ENCODE measurements around the gene OR2G2. TPM values are rescaled to one million over a fixed set of nuclear protein-coding genes. Genes with fewer than 3 reads are reported as not detected.
A peak's percentile ranks its signal among the peaks of the same experiment; 100 is the strongest.

OR2G2 gene
- total RNA-seq, 1 donor from 2014 or later = not detected

- DNase-seq (ENCODE audit: low spot score) = no peak
- no peaks in the 10 kb centered on the region for H3K27me3 Mint-ChIP-seq (ENCODE audit: unreplicated experiment)
- H3K27ac Mint-ChIP-seq (ENCODE audit: unreplicated experiment) = no peak overlapping the region
- no peaks in the 10 kb centered on the region for H3K36me3 Mint-ChIP-seq (ENCODE audit: low read depth, unreplicated experiment)
- no peak for TF ChIP-seq CTCF (IDR thresholded peaks at IDR 0.05; ENCODE audit: unreplicated experiment)
- H3K4me1 Mint-ChIP-seq (ENCODE audit: unreplicated experiment) = no peaks in the 10 kb centered on the region
- H3K9me3 Mint-ChIP-seq (ENCODE audit: unreplicated experiment) = no peaks in the 10 kb centered on the region
- H3K4me3 Mint-ChIP-seq (ENCODE audit: unreplicated experiment) = no peak overlapping the region
Observed at GRCh38 chr1:247561711-247562110, 26.4 kb upstream of the OR2G2 start.

- Mint-ChIP-seq H3K27me3 (ENCODE audit: unreplicated experiment) (no peaks in the 10 kb centered on the region), H3K36me3 (ENCODE audit: low read depth, unreplicated experiment) (no peaks in the 10 kb centered on the region), H3K27ac (ENCODE audit: unreplicated experiment) (no peak overlapping the region), H3K4me3 (ENCODE audit: unreplicated experiment) (no peak overlapping the region), H3K9me3 (ENCODE audit: unreplicated experiment) (no peaks in the 10 kb centered on the region), H3K4me1 (ENCODE audit: unreplicated experiment) (no peaks in the 10 kb centered on the region)
- no peak for TF ChIP-seq CTCF (IDR thresholded peaks at IDR 0.05; ENCODE audit: unreplicated experiment)
- DNase-seq (ENCODE audit: low spot score) = no peak
Observed at GRCh38 chr1:247562198-247562597, 26.0 kb upstream of the OR2G2 start.

- H3K27me3 Mint-ChIP-seq (ENCODE audit: unreplicated experiment) = no peaks in the 10 kb centered on the region
- H3K27ac Mint-ChIP-seq (ENCODE audit: unreplicated experiment) = no peak overlapping the region
- no peak for TF ChIP-seq CTCF (IDR thresholded peaks at IDR 0.05; ENCODE audit: unreplicated experiment)
- H3K9me3 Mint-ChIP-seq (ENCODE audit: unreplicated experiment) = no peaks in the 10 kb centered on the region
- H3K4me3 Mint-ChIP-seq (ENCODE audit: unreplicated experiment) = no peak overlapping the region
- H3K4me1 Mint-ChIP-seq (ENCODE audit: unreplicated experiment) = no peaks in the 10 kb centered on the region
- no peaks in the 10 kb centered on the region for H3K36me3 Mint-ChIP-seq (ENCODE audit: low read depth, unreplicated experiment)
- no peak for DNase-seq (ENCODE audit: low spot score)
Observed at GRCh38 chr1:247574236-247574635, 13.9 kb upstream of the OR2G2 start.

GRCh38 chr1:247574664-247575063, 13.5 kb upstream of the OR2G2 start:
- Mint-ChIP-seq H3K4me3 (ENCODE audit: unreplicated experiment) (no peak overlapping the region), H3K27ac (ENCODE audit: unreplicated experiment) (no peak overlapping the region), H3K36me3 (ENCODE audit: low read depth, unreplicated experiment) (no peaks in the 10 kb centered on the region), H3K4me1 (ENCODE audit: unreplicated experiment) (no peaks in the 10 kb centered on the region), H3K9me3 (ENCODE audit: unreplicated experiment) (no peaks in the 10 kb centered on the region), H3K27me3 (ENCODE audit: unreplicated experiment) (no peaks in the 10 kb centered on the region)
- DNase-seq (ENCODE audit: low spot score) = no peak
- no peak for TF ChIP-seq CTCF (IDR thresholded peaks at IDR 0.05; ENCODE audit: unreplicated experiment)

GRCh38 chr1:247576514-247576913, 11.6 kb upstream of the OR2G2 start:
- Mint-ChIP-seq H3K27ac (ENCODE audit: unreplicated experiment) (no peak overlapping the region), H3K9me3 (ENCODE audit: unreplicated experiment) (no peaks in the 10 kb centered on the region), H3K27me3 (ENCODE audit: unreplicated experiment) (no peaks in the 10 kb centered on the region), H3K4me3 (ENCODE audit: unreplicated experiment) (no peak overlapping the region), H3K4me1 (ENCODE audit: unreplicated experiment) (no peaks in the 10 kb centered on the region), H3K36me3 (ENCODE audit: low read depth, unreplicated experiment) (no peaks in the 10 kb centered on the region)
- DNase-seq (ENCODE audit: low spot score) = no peak
- peak; percentile 33 for TF ChIP-seq CTCF (IDR thresholded peaks at IDR 0.05; ENCODE audit: unreplicated experiment)
